ENCODE results near the gene TXNDC2. TPM values are rescaled to one million over a fixed set of nuclear protein-coding genes. Genes with fewer than 3 reads are reported as not detected.

Gene TXNDC2
- total and polyA plus RNA-seq, 3 donors from 2014 or later: 15.3 to 212 (median 30.5) TPM

DNA sequence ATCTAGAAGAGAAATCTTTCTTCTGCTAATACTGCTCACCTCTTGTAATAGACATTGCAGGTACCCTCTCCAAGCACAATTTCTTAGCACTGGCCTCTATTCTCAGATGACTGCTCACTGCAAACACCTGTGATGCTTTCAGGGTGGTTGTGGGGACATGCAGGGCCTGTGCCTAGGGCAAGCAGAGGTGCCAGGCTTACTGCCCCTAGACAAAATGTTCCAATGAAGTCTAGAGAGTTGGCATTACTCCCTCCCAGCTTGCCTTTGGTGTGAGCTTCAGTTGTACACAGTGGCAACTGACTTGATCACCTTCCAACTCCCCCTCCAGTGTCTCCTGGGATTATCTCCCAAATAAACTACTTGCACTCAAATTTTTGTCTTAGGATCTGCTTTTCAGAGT is 12.9 kb upstream of the TXNDC2 start:
- no peak overlapping the region for H3K4me3 ChIP-seq
- H3K27ac ChIP-seq: peak overlapping the region in 1 of 2 donors; percentile 13
- no peaks in the 10 kb centered on the region for H3K9me3 ChIP-seq
- peaks cover 34% of the 10 kb centered on the region for H3K4me1 ChIP-seq
- no peak for DNase-seq
- H3K36me3 ChIP-seq (ENCODE audit: low read depth, missing control alignments): no peaks in the 10 kb centered on the region
- TF ChIP-seq, protein P1, sequence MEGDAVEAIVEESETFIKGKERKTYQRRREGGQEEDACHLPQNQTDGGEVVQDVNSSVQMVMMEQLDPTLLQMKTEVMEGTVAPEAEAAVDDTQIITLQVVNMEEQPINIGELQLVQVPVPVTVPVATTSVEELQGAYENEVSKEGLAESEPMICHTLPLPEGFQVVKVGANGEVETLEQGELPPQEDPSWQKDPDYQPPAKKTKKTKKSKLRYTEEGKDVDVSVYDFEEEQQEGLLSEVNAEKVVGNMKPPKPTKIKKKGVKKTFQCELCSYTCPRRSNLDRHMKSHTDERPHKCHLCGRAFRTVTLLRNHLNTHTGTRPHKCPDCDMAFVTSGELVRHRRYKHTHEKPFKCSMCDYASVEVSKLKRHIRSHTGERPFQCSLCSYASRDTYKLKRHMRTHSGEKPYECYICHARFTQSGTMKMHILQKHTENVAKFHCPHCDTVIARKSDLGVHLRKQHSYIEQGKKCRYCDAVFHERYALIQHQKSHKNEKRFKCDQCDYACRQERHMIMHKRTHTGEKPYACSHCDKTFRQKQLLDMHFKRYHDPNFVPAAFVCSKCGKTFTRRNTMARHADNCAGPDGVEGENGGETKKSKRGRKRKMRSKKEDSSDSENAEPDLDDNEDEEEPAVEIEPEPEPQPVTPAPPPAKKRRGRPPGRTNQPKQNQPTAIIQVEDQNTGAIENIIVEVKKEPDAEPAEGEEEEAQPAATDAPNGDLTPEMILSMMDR (IDR thresholded peaks at IDR 0.05): no peak
- TF ChIP-seq POLR2A (IDR thresholded peaks at IDR 0.05): no peak
- H3K27me3 ChIP-seq: no peaks in the 10 kb centered on the region
- intact Hi-C loops (cut with DNase I; ENCODE audit: low total_unique reads): no loop called here

DNA sequence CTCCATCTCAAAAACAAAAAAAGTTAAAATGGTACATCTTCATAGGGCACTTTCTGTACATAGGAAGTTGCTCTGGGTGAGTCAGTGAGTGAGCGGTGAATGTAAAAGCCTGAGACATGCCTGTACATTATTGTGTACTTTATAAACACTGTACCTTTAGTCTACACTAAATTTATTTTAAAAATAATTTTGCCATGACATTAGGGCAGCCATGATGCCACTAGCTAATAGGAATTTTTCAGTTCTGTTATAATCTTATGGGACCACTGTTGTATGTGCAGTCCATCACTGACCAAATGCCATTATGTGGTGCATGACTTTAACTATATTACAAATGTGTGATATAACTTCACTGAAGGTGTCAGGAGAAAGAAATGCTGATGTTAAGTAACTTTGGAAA is 11.0 kb upstream of the TXNDC2 start:
- Histone ChIP-seq H3K36me3 (ENCODE audit: low read depth, missing control alignments) (no peaks in the 10 kb centered on the region), H3K27me3 (no peaks in the 10 kb centered on the region), H3K4me1 (peaks cover 32% of the 10 kb centered on the region), H3K27ac (no peak overlapping the region), H3K4me3 (no peak overlapping the region), H3K9me3 (no peaks in the 10 kb centered on the region)
- 82 to 95% methylated on average over 1 of the region's 1 CpG for WGBS, 2 donors
- intact Hi-C loops (cut with DNase I; ENCODE audit: low total_unique reads): no loop called here
- no peak for DNase-seq
- TF ChIP-seq, protein P1 (IDR thresholded peaks at IDR 0.05): no peak
- no peak for TF ChIP-seq POLR2A (IDR thresholded peaks at IDR 0.05)

GRCh38 chr18:9876212-9876866 is 9.4 kb upstream of the TXNDC2 start:
- intact Hi-C loops (cut with DNase I; ENCODE audit: low total_unique reads): no loop called here
- Histone ChIP-seq H3K27me3 (no peaks in the 10 kb centered on the region), H3K4me3 (no peak overlapping the region), H3K27ac (peak overlapping the region; percentile 61 to 92), H3K4me1 (peaks cover 25% of the 10 kb centered on the region), H3K9me3 (no peaks in the 10 kb centered on the region), H3K36me3 (ENCODE audit: low read depth, missing control alignments) (no peaks in the 10 kb centered on the region)
- no peak for DNase-seq
- WGBS, 2 donors: 62 to 66% methylated on average over 2 of the region's 2 CpGs
- TF ChIP-seq, protein P1 (IDR thresholded peaks at IDR 0.05): no peak
- TF ChIP-seq POLR2A (IDR thresholded peaks at IDR 0.05): no peak

- H3K27ac ChIP-seq: peak overlapping the region; percentile 61 to 92
- intact Hi-C loops (cut with DNase I; ENCODE audit: low total_unique reads): no loop called here
- DNase-seq: peak; percentile 80
- no peaks in the 10 kb centered on the region for H3K36me3 ChIP-seq (ENCODE audit: low read depth, missing control alignments)
- H3K4me1 ChIP-seq: peaks cover 24% of the 10 kb centered on the region
- no peaks in the 10 kb centered on the region for H3K27me3 ChIP-seq
- WGBS, 2 donors: 24 to 35% methylated on average over 9 of the region's 9 CpGs
- TF ChIP-seq, protein P1 (IDR thresholded peaks at IDR 0.05): no peak
- TF ChIP-seq POLR2A (IDR thresholded peaks at IDR 0.05): no peak
- no peaks in the 10 kb centered on the region for H3K9me3 ChIP-seq
- H3K4me3 ChIP-seq: peak overlapping the region in 1 of 2 donors; percentile 36
Observed at GRCh38 chr18:9876867-9877654, 8.7 kb upstream of the TXNDC2 start.
